ENCODE results near the gene TIMM10B. TPM values are rescaled to one million over a fixed set of nuclear protein-coding genes. Genes with fewer than 3 reads are reported as not detected.

The TIMM10B gene
- total and polyA plus RNA-seq, 2 of the 4 experiments (the other 2 are of a cell fraction), result 24.7 to 27.1 TPM

GRCh38 chr11:6455070-6455469, 26.2 kb upstream of the TIMM10B start:
- dilution Hi-C loops (cut with HindIII; ENCODE audit: low sequenced_read_pairs, unreplicated experiment), result no loop called here
- no peak overlapping the region for H2BK15ac ChIP-seq (ENCODE audit: low read depth, low read length)
- H3K23ac ChIP-seq (ENCODE audit: low read depth, low read length), result no peak overlapping the region
- TF ChIP-seq BHLHE40 (IDR thresholded peaks at IDR 0.05; ENCODE audit: low read depth, low read length) (no peak), RCOR1 (IDR thresholded peaks at IDR 0.05; ENCODE audit: insufficient replicate concordance, low read length) (no peak), CHD1 (IDR thresholded peaks at IDR 0.05; ENCODE audit: low read depth, low read length) (no peak), MXI1 (IDR thresholded peaks at IDR 0.05; ENCODE audit: borderline replicate concordance, low read depth, low read length) (no peak), POLR2A (IDR thresholded peaks at IDR 0.05; ENCODE audit: low read depth, low read length) (no peak), CTCF (conservative IDR thresholded peaks at IDR 0.05; ENCODE audit: low read depth, low read length) (no peak), ELK1 (IDR thresholded peaks at IDR 0.05; ENCODE audit: borderline replicate concordance, low read depth, low read length) (no peak), NFE2L2 (IDR thresholded peaks at IDR 0.05; ENCODE audit: low read depth, low read length) (no peak), MAZ (IDR thresholded peaks at IDR 0.05; ENCODE audit: borderline replicate concordance, low read depth, low read length) (no peak), FOS (IDR thresholded peaks at IDR 0.05; ENCODE audit: low read depth, low read length) (no peak), CEBPB (IDR thresholded peaks at IDR 0.05; ENCODE audit: low read depth, low read length) (no peak), USF2 (IDR thresholded peaks at IDR 0.05; ENCODE audit: low read depth, low read length) (no peak), RAD21 (IDR thresholded peaks at IDR 0.05; ENCODE audit: low read length) (no peak)
- no peak overlapping the region for H2AK5ac ChIP-seq (ENCODE audit: low read depth, low read length)
- DNase-seq (no peak), ATAC-seq (ENCODE audit: low read depth) (no peak)
- no peak overlapping the region for H3K56ac ChIP-seq (ENCODE audit: extremely low read depth, insufficient read depth, low read length)
- intact Hi-C loops (cut with micrococcal nuclease), result no loop called here
- CTCF ChIA-PET, result interaction anchor here (1.2 to 1.8 kb wide), 2 partner anchors 9 to 76 kb away, joined by 3 to 8 read pairs; no protein-coding TSS in a partner anchor
- H3K27me3 ChIP-seq (ENCODE audit: control insufficient read depth, insufficient read depth, low read length), result no peaks in the 10 kb centered on the region
- no peak overlapping the region for H4K8ac ChIP-seq (ENCODE audit: low read depth in 2 of 2, low read length in 2 of 2)
- H3K9me1 ChIP-seq (ENCODE audit: insufficient read depth, low read length), result peaks cover 4% of the 10 kb centered on the region; the same call in 1 of the 2 replicates
- peaks cover 0 to 8% of the 10 kb centered on the region in 2 experiments; a peak in 2 of 4 replicates for H3K79me1 ChIP-seq (ENCODE audit: low read depth in 1 of 2, low read length in 2 of 2)
- H3K36me3 ChIP-seq (ENCODE audit: control insufficient read depth, insufficient read depth, low read length), result peaks cover 57% of the 10 kb centered on the region
- no peak overlapping the region for H4K5ac ChIP-seq (ENCODE audit: low read depth, low read length)
- POLR2A ChIA-PET (ENCODE audit: unreplicated experiment), result no interaction called here
- H3K27ac ChIP-seq (ENCODE audit: insufficient read depth, low read length), result no peak overlapping the region
- peaks cover 5% of the 10 kb centered on the region; the same call in 1 of the 2 replicates for H4K20me1 ChIP-seq (ENCODE audit: insufficient read depth, low read length)
- no peak overlapping the region for H2AFZ ChIP-seq (replicated peaks; ENCODE audit: low read length, poor library complexity)
- no peak overlapping the region for H3K4me2 ChIP-seq (ENCODE audit: low read depth, low read length)
- no peak overlapping the region for H2BK20ac ChIP-seq (ENCODE audit: low read depth, low read length)
- no peak overlapping the region for H3K4me3 ChIP-seq (ENCODE audit: insufficient read depth, low read depth, low read length)
- H3K9me3 ChIP-seq (ENCODE audit: control insufficient read depth, insufficient read depth, low read length), result no peaks in the 10 kb centered on the region
- H2AK9ac ChIP-seq (replicated peaks; ENCODE audit: low read depth, low read length, poor library complexity), result no peak overlapping the region
- H2BK120ac ChIP-seq (ENCODE audit: low read depth, low read length), result no peak overlapping the region
- no peak overlapping the region for H4K91ac ChIP-seq (ENCODE audit: insufficient read depth, low read depth, low read length)
- no TSS peak for BruUV-seq (replicated peaks)
- H3K14ac ChIP-seq (replicated peaks; ENCODE audit: low read depth, low read length), result no peak overlapping the region
- H2BK5ac ChIP-seq (ENCODE audit: low read depth, low read length, poor library complexity, severe bottlenecking), result no peak overlapping the region
- H3K4ac ChIP-seq (ENCODE audit: low read depth, low read length), result no peak overlapping the region
- no peak overlapping the region for H3K9ac ChIP-seq (ENCODE audit: low read depth, low read length)
- no peak overlapping the region for H3K18ac ChIP-seq (ENCODE audit: low read depth, low read length)
- in situ Hi-C loops (cut with MboI; ENCODE audit: low sequenced_read_pairs), result no loop called here
- H3K4me1 ChIP-seq (ENCODE audit: control insufficient read depth, insufficient read depth, low read length), result no peaks in the 10 kb centered on the region
- no CpG with 5 or more reads among the region's 2 CpGs for WGBS, 2 experiments (ENCODE audit: extremely low coverage in 2 of 2, insufficient read length in 1 of 2)

Measured in IMR-90 (cell line).